H1 (cell line): ENCODE measurements around the gene CD59. TPM values are rescaled to one million over a fixed set of nuclear protein-coding genes. Genes with fewer than 3 reads are reported as not detected.

Experiments used
- CTCF ChIA-PET: fragments of 300-600 bp; sonication (Branson Sonifier 250); formaldehyde crosslinking; loops from one replicate; lab custom pipeline; 2021; ENCODE audit not compliant: partially characterized antibody; lab: Charles Lee
- POLR2A ChIA-PET: fragments of 300-600 bp; sonication (Branson Sonifier 250); formaldehyde crosslinking; loops from one replicate; lab custom pipeline; 2021; ENCODE audit warnings: inconsistent platforms; ENCODE audit not compliant: partially characterized antibody; lab: Charles Lee
- DNase-seq, 2 experiments: peaks; one replicate each; pipeline versions ENCODE4 v3.0.0 to v3.0.0-alpha.2; 2010 to 2022; ENCODE audit warnings: low spot score in 2 of 2, low read depth in 1 of 2, mixed read lengths in 1 of 2
- FAIRE-seq: peaks from 2 replicates; lab custom pipeline; 2011; peaks lifted over from hg19 to GRCh38; lab: Jason Lieb, UNC
- H2AFZ ChIP-seq: 2 replicates; pipeline ENCODE4 v1.8.1; 2012; ENCODE audit warnings: low read length, inconsistent platforms
- H2AK5ac ChIP-seq: 2 replicates; pipeline ENCODE4 v1.6.1; 2013; ENCODE audit warnings: low read depth, low read length
- H2BK120ac ChIP-seq: replicated peaks from 2 replicates; pipeline ENCODE3; 2013; ENCODE audit warnings: low read depth, low read length, inconsistent platforms
- H2BK12ac ChIP-seq: 2 replicates; pipeline ENCODE4 v1.6.1; 2013; ENCODE audit warnings: low read depth, low read length
- H2BK15ac ChIP-seq: 2 replicates; pipeline ENCODE4 v1.6.1; 2013; ENCODE audit warnings: low read length
- H2BK20ac ChIP-seq: 2 replicates; pipeline ENCODE4 v1.6.1; 2013; ENCODE audit warnings: low read length
- H2BK5ac ChIP-seq: 2 replicates; pipeline ENCODE4 v1.6.1; 2013; ENCODE audit warnings: low read depth, low read length
- H3K14ac ChIP-seq: 2 replicates; pipeline ENCODE4 v1.6.1; 2013; ENCODE audit warnings: inconsistent platforms; ENCODE audit not compliant: insufficient read length
- H3K18ac ChIP-seq: 2 replicates; pipeline ENCODE4 v1.6.1; 2013; ENCODE audit warnings: low read length; ENCODE audit errors: extremely low read depth
- H3K23ac ChIP-seq: 2 replicates; pipeline ENCODE4 v1.6.1; 2013; ENCODE audit warnings: inconsistent platforms; ENCODE audit not compliant: insufficient read length
- H3K23me2 ChIP-seq: 2 replicates; pipeline ENCODE4 v1.6.1; 2013; ENCODE audit warnings: low read depth, low read length
- H3K27ac ChIP-seq: 2 replicates; pipeline ENCODE4 v1.6.1; 2011; ENCODE audit warnings: low read depth, low read length, inconsistent platforms
- H3K27me3 ChIP-seq, 4 experiments: replicated peaks in 1 of 4; 1 replicate in 1 of 4; 2 replicates in 3 of 4; pipeline versions ENCODE4 v1.6.1 to v1.8.1; 2011 to 2013; ENCODE audit warnings: low read length in 3 of 4, mild to moderate bottlenecking in 3 of 4, inconsistent platforms in 2 of 4, mixed read lengths in 2 of 4, moderate library complexity in 1 of 4; ENCODE audit not compliant: control insufficient read depth in 3 of 4, insufficient read depth in 3 of 4; ENCODE audit errors: extremely low read depth in 1 of 4
- H3K36me3 ChIP-seq, 4 experiments: 2 replicates each; pipeline versions ENCODE4 v1.6.1 to v1.8.1; 2011 to 2013; ENCODE audit warnings: mild to moderate bottlenecking in 4 of 4, low read length in 3 of 4, moderate library complexity in 2 of 4, control low read depth in 1 of 4, inconsistent platforms in 1 of 4; ENCODE audit not compliant: insufficient read depth in 4 of 4, control insufficient read depth in 2 of 4
- H3K4ac ChIP-seq: replicated peaks from 2 replicates; pipeline ENCODE3; 2013; ENCODE audit warnings: low read length, low read depth, mixed read lengths, inconsistent platforms; ENCODE audit not compliant: insufficient read length
- H3K4me1 ChIP-seq, 4 experiments: replicated peaks in 1 of 4; 1 replicate in 1 of 4; 2 replicates in 3 of 4; pipeline versions ENCODE4 v1.6.1 to v1.8.1; 2011 to 2013; ENCODE audit warnings: low read length in 3 of 4, inconsistent platforms in 2 of 4, mixed read lengths in 1 of 4; ENCODE audit not compliant: insufficient read depth in 4 of 4, control insufficient read depth in 3 of 4
- H3K4me2 ChIP-seq, 2 experiments: 2 replicates each; pipeline versions ENCODE4 v1.6.1 to v1.8.1; 2011 to 2013; ENCODE audit warnings: low read depth in 2 of 2, low read length in 2 of 2, control low read depth in 1 of 2, inconsistent platforms in 1 of 2, mild to moderate bottlenecking in 1 of 2; ENCODE audit not compliant: insufficient read depth in 1 of 2
- H3K4me3 ChIP-seq, 4 experiments: fragments of 200-600, 300-600 bp in 1 of 4; sonication (generic), shearing (Covaris generic), sonication (Bioruptor Twin) in 1 of 4; 2 replicates each; pipeline versions ENCODE4 v1.5.1 to v1.8.1; 2011 to 2016; ENCODE audit warnings: low read length in 4 of 4, low read depth in 3 of 4, control low read depth in 2 of 4, inconsistent platforms in 2 of 4, mild to moderate bottlenecking in 2 of 4, mixed read lengths in 1 of 4, moderate library complexity in 1 of 4; ENCODE audit not compliant: insufficient read depth in 2 of 4; ENCODE audit errors: extremely low read depth in 1 of 4
- H3K56ac ChIP-seq: replicated peaks from 2 replicates; pipeline ENCODE3; 2013; ENCODE audit warnings: low read depth, mild to moderate bottlenecking, mixed read lengths, low read length, inconsistent platforms; ENCODE audit not compliant: insufficient read length
- H3K79me1 ChIP-seq: 2 replicates; pipeline ENCODE4 v1.6.1; 2013; ENCODE audit warnings: low read depth, low read length, control low read depth
- H3K79me2 ChIP-seq, 2 experiments: 2 replicates each; pipeline versions ENCODE4 v1.6.1 to v1.8.1; 2012 to 2013; ENCODE audit warnings: low read length in 2 of 2, mild to moderate bottlenecking in 2 of 2, inconsistent platforms in 1 of 2; ENCODE audit not compliant: insufficient read depth in 2 of 2, control insufficient read depth in 1 of 2
- H3K9ac ChIP-seq, 4 experiments: replicated peaks in 1 of 4; 1 replicate in 1 of 4; 2 replicates in 3 of 4; pipeline versions ENCODE4 v1.6.1 to v1.8.1; 2011 to 2013; ENCODE audit warnings: low read depth in 3 of 4, low read length in 3 of 4, control low read depth in 2 of 4, mild to moderate bottlenecking in 2 of 4, moderate library complexity in 2 of 4, inconsistent platforms in 1 of 4; ENCODE audit errors: extremely low read depth in 1 of 4
- H3K9me3 ChIP-seq, 2 experiments: 2 replicates each; pipeline versions ENCODE4 v1.6.1 to v1.8.1; 2012 to 2013; ENCODE audit warnings: mild to moderate bottlenecking in 2 of 2, moderate library complexity in 2 of 2, control low read depth in 1 of 2, inconsistent platforms in 1 of 2, low read depth in 1 of 2, low read length in 1 of 2, mixed read lengths in 1 of 2; ENCODE audit not compliant: insufficient read depth in 2 of 2
- H4K20me1 ChIP-seq, 2 experiments: replicated peaks in 1 of 2; 2 replicates each; pipeline versions ENCODE3 to v1.8.1; 2011 to 2013; ENCODE audit warnings: inconsistent platforms in 2 of 2, low read length in 2 of 2, mild to moderate bottlenecking in 1 of 2; ENCODE audit not compliant: insufficient read depth in 2 of 2, control insufficient read depth in 1 of 2
- H4K5ac ChIP-seq: 2 replicates; pipeline ENCODE4 v1.6.1; 2013; ENCODE audit warnings: low read length, low read depth, mixed read lengths, inconsistent platforms; ENCODE audit not compliant: insufficient read length
- H4K8ac ChIP-seq: 2 replicates; pipeline ENCODE4 v1.8.0; 2013; ENCODE audit warnings: mild to moderate bottlenecking, moderate library complexity, low read length, inconsistent platforms; ENCODE audit not compliant: insufficient read depth; ENCODE audit errors: extremely low read depth
- H4K91ac ChIP-seq: replicated peaks from 2 replicates; pipeline ENCODE3; 2013; ENCODE audit warnings: low read length, mixed read lengths, inconsistent platforms; ENCODE audit not compliant: insufficient read length
- ASH2L ChIP-seq: fragments of 200-600, 300-600 bp; sonication (generic); IDR thresholded peaks from one replicate; pipeline ENCODE4 v1.7.1; 2017; ENCODE audit warnings: low read length
- GABPA ChIP-seq: IDR thresholded peaks from 2 replicates; pipeline ENCODE4 v1.6.1; 2011; ENCODE audit warnings: mild to moderate bottlenecking, low read length, moderate library complexity, borderline replicate concordance; ENCODE audit not compliant: insufficient read depth
- MAFK ChIP-seq: IDR thresholded peaks from 2 replicates; pipeline ENCODE4 v1.6.1; 2012; ENCODE audit warnings: low read depth, mild to moderate bottlenecking, improper control_type of control experiment, low read length
- POU5F1 ChIP-seq: IDR thresholded peaks from 2 replicates; pipeline ENCODE4 v1.6.1; 2011; ENCODE audit warnings: low read depth, mild to moderate bottlenecking, low read length, moderate library complexity
- SUZ12 ChIP-seq: fragments of 200-600 bp; sonication (generic); IDR thresholded peaks from 2 replicates; pipeline ENCODE4 v1.6.1; 2012; ENCODE audit warnings: mild to moderate bottlenecking, inconsistent platforms, low read length, moderate library complexity, mixed read lengths
- TAF1 ChIP-seq: IDR thresholded peaks from 2 replicates; pipeline ENCODE4 v1.6.1; 2011; ENCODE audit warnings: mild to moderate bottlenecking, low read depth, low read length
- YY1 ChIP-seq: IDR thresholded peaks from 2 replicates; pipeline ENCODE4 v1.6.1; 2011; ENCODE audit warnings: low read depth, mild to moderate bottlenecking, low read length
- WGBS, 2 experiments: shearing (Covaris generic) in 1 of 2; methylation state at CpG; one replicate each; pipeline versions ENCODE4 v1.1.6 to v1.1.7; 2013 to 2015; ENCODE audit warnings: low lambda C conversion rate in 2 of 2, mixed read lengths in 2 of 2, inconsistent platforms in 1 of 2, low coverage in 1 of 2, missing lambda C conversion rate in 1 of 2; ENCODE audit not compliant: insufficient replicate concordance in 2 of 2, insufficient coverage in 1 of 2, insufficient read length in 1 of 2; ENCODE audit errors: extremely low coverage in 1 of 2, missing lambda C conversion rate in 1 of 2; 5-methylcytosine and 5-hydroxymethylcytosine counted together
- polyA plus RNA-seq, 7 experiments: library from polyadenylated mRNA; depleted of rRNA in 3 of 7; stranded (reverse) in 5 of 7; unstranded in 2 of 7; fragments of >200 nt in 5 of 7; fragments of 200-250 nt in 2 of 7; gene quantifications; 1 replicate in 5 of 7; 2 replicates in 1 of 7; 4 replicates in 1 of 7; pipeline versions ENCODE4 v1.2.1 to v1.2.3, GENCODE V29; 2011 to 2013; ENCODE audit warnings: missing spikeins in 2 of 7, mixed read lengths in 2 of 7
- total RNA-seq: library from RNA; stranded (reverse); fragmentation: NEBNext Ultra II Directional; extraction: Animal tissue kit (Norgen Biotek cat#: 25700); gene quantifications from 2 replicates; pipeline ENCODE4 v1.2.1, GENCODE V29; 2021
- TF ChIP-seq, protein P1 (sequence below): IDR thresholded peaks from 2 replicates; pipeline ENCODE4 v1.6.1; 2012; ENCODE audit warnings: inconsistent platforms
- TF ChIP-seq, protein P2 (sequence below): IDR thresholded peaks from 2 replicates; pipeline ENCODE4 v1.6.1; 2012; ENCODE audit warnings: low read length, inconsistent platforms

The CD59 gene
- total and polyA plus RNA-seq, 2 of the 8 experiments (the other 6 are each of a cell fraction or from before 2014, with no cell fraction given): 63.1 to 90.3 TPM

DNA sequence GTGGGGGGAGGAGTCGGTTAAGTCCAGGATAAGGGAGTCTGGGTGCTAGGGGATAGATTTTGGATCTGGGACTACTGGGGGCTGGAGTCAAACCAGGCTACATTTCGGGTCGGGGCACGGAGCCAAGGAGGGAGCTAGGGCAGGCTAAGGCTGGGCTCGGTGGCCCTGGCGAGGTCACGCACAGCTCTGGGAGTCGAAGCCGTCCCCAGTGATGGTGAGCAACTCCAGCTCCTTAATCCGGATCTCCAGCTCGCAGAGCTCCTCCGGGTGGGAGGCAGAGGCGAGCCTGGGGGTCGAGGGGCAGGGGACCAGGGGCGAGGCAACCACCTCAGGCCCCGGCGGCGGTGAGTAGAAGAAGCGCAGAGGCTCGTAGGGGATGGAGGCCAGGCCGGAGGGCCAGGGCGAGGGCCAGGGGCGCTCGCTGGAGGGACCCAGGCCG, 36.1 kb downstream of the CD59 start:
- Histone ChIP-seq H2BK20ac (no peak overlapping the region), H2BK5ac (no peak overlapping the region), H4K5ac (no peak overlapping the region), H4K91ac (peak overlapping the region; percentile 64), H3K4me2 (peak overlapping the region; percentile 74 to 77), H3K18ac (no peak overlapping the region; the same call in 1 of the 2 replicates), H2AFZ (no peak overlapping the region), H3K79me1 (no peaks in the 10 kb centered on the region), H3K4me3 (peak overlapping the region; percentile 20 to 76 (median 54)), H3K27me3 (peaks cover 0 to 9% (median 3%) of the 10 kb centered on the region in 4 experiments; a peak in 4 of 7 replicates), H2BK12ac (no peak overlapping the region), H2BK15ac (no peak overlapping the region), H3K4ac (peak overlapping the region; percentile 71), H4K20me1 (no peaks in the 10 kb centered on the region), H3K9ac (no peak overlapping the region), H3K4me1 (peaks cover 0 to 10% (median 7%) of the 10 kb centered on the region in 4 experiments; a peak in 6 of 7 replicates), H3K23me2 (peaks cover 7% of the 10 kb centered on the region; the same call in 1 of the 2 replicates), H3K14ac (no peak overlapping the region), H3K79me2 (no peaks in the 10 kb centered on the region), H4K8ac (peak overlapping the region; percentile 70; the same call in 1 of the 2 replicates), H2AK5ac (no peak overlapping the region), H3K23ac (no peak overlapping the region), H3K56ac (no peak overlapping the region), H2BK120ac (no peak overlapping the region), H3K9me3 (no peaks in the 10 kb centered on the region), H3K36me3 (peaks cover 0 to 2% (median 0%) of the 10 kb centered on the region in 4 experiments; a peak in 1 of 8 replicates), H3K27ac (no peak overlapping the region)
- WGBS, 2 experiments: 61% methylated on average over 9 of the region's 25 CpGs; no CpG with 5 or more reads in 1 of the 2 experiments
- FAIRE-seq (no peak), DNase-seq (no peak)
- POLR2A ChIA-PET: interaction anchor here (0.5 to 2.8 kb wide), 6 partner anchors 8 to 98 kb away, joined by 3 to 9 read pairs (median 4); partner anchors contain the start of gene FBXO3
- CTCF ChIA-PET: interaction anchor here (0.7 to 2.5 kb wide), 6 partner anchors 8 to 337 kb away, joined by 3 to 12 read pairs (median 3); no protein-coding TSS in a partner anchor
- no peak for TF ChIP-seq ASH2L
- TF ChIP-seq POU5F1: no peak
- TF ChIP-seq TAF1: no peak
- TF ChIP-seq, protein P1, sequence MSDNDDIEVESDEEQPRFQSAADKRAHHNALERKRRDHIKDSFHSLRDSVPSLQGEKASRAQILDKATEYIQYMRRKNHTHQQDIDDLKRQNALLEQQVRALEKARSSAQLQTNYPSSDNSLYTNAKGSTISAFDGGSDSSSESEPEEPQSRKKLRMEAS: no peak
- TF ChIP-seq SUZ12: no peak
- no peak for TF ChIP-seq GABPA
- no peak for TF ChIP-seq YY1
- no peak for TF ChIP-seq MAFK
- TF ChIP-seq, protein P2, sequence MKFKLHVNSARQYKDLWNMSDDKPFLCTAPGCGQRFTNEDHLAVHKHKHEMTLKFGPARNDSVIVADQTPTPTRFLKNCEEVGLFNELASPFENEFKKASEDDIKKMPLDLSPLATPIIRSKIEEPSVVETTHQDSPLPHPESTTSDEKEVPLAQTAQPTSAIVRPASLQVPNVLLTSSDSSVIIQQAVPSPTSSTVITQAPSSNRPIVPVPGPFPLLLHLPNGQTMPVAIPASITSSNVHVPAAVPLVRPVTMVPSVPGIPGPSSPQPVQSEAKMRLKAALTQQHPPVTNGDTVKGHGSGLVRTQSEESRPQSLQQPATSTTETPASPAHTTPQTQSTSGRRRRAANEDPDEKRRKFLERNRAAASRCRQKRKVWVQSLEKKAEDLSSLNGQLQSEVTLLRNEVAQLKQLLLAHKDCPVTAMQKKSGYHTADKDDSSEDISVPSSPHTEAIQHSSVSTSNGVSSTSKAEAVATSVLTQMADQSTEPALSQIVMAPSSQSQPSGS: no peak
